Loucy (cell line): ENCODE results near the gene DAB2.

Source experiments
- H2AFZ ChIP-seq: fragments of 200-600 bp; sonication (generic); 2 replicates; pipeline ENCODE4 v1.6.0; 2016; ENCODE audit warnings: antibody characterized with exemption, mild to moderate bottlenecking, low read length, moderate library complexity
- H3F3A ChIP-seq: fragments of 200-600 bp; 2 replicates; pipeline ENCODE4 v1.6.0; 2016; ENCODE audit warnings: antibody characterized with exemption, low read depth, mild to moderate bottlenecking
- H3K27me3 ChIP-seq: fragments of 200-600 bp; sonication (generic); 2 replicates; pipeline ENCODE4 v1.6.1; 2014; ENCODE audit warnings: low read length, mild to moderate bottlenecking; ENCODE audit not compliant: insufficient read depth, poor library complexity, severe bottlenecking
- H3K36me3 ChIP-seq: fragments of 200-600 bp; sonication (generic); 2 replicates; pipeline ENCODE4 v1.6.1; 2016; ENCODE audit warnings: low read length; ENCODE audit not compliant: insufficient read depth
- H3K4me1 ChIP-seq: fragments of 200-600 bp; sonication (generic); 2 replicates; pipeline ENCODE4 v1.5.1; 2014; ENCODE audit warnings: low read length, mild to moderate bottlenecking; ENCODE audit not compliant: insufficient read depth, poor library complexity, severe bottlenecking
- H3K4me2 ChIP-seq: fragments of 200-600 bp; sonication (generic); 2 replicates; pipeline ENCODE4 v1.6.0; 2014; ENCODE audit warnings: antibody characterized with exemption, low read length, low read depth, mild to moderate bottlenecking; ENCODE audit not compliant: poor library complexity, severe bottlenecking
- H3K4me3 ChIP-seq: fragments of 200-600 bp; sonication (generic); 2 replicates; pipeline ENCODE4 v1.5.1; 2014; ENCODE audit warnings: low read length, mild to moderate bottlenecking, mixed read lengths; ENCODE audit not compliant: poor library complexity, severe bottlenecking
- H3K79me2 ChIP-seq: fragments of 200-600 bp; sonication (generic); 2 replicates; pipeline ENCODE4 v1.6.1; 2014; ENCODE audit warnings: low read length; ENCODE audit not compliant: insufficient read depth
- H3K9ac ChIP-seq: fragments of 200-600 bp; sonication (generic); 2 replicates; pipeline ENCODE4 v1.6.0; 2014; ENCODE audit warnings: mild to moderate bottlenecking, low read depth, low read length, moderate library complexity; ENCODE audit not compliant: poor library complexity, severe bottlenecking
- H3K9me2 ChIP-seq: fragments of 200-600 bp; sonication (generic); replicated peaks from 2 replicates; pipeline ENCODE4 v1.6.1; 2016; ENCODE audit warnings: low read depth, low read length, mixed read lengths
- H3K9me3 ChIP-seq: fragments of 200-600 bp; sonication (generic); 2 replicates; pipeline ENCODE4 v1.6.1; 2014; ENCODE audit warnings: mild to moderate bottlenecking, antibody characterized with exemption, low read length, low read depth; ENCODE audit not compliant: insufficient read depth
- H4K20me1 ChIP-seq: fragments of 200-600 bp; sonication (generic); 2 replicates; pipeline ENCODE4 v1.6.0; 2014; ENCODE audit warnings: antibody characterized with exemption, low read length, mild to moderate bottlenecking; ENCODE audit not compliant: insufficient read depth, poor library complexity, severe bottlenecking
- EZH2phosphoT487 ChIP-seq: fragments of 200-600 bp; IDR thresholded peaks from 2 replicates; pipeline ENCODE4 v1.6.1; 2018; ENCODE audit warnings: antibody characterized with exemption, mild to moderate bottlenecking, moderate library complexity, borderline replicate concordance
- TF ChIP-seq, protein P1 (sequence below): fragments of 200-600 bp; sonication (generic); conservative IDR thresholded peaks from 2 replicates; pipeline ENCODE4 v1.5.1; 2014; ENCODE audit warnings: mild to moderate bottlenecking, antibody characterized with exemption, low read length

Gene DAB2

DNA sequence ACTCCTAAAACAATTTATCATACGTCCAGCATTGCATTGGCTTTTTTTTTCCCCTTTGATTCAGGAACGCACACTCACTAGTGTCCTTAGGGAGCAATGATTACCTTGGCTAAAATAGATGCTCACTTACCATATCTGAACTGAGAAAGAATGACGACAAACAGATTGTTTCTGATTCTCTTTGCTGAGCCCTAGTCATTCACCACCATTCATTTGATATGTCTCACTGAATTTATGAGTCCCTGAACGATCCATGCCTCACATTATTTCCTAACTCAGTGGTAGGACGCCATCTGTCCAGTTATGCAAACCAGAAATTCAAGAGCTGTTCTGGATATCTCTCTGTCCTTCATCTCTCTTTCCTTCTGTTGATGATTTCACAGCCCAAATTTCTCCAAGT, 39.3 kb upstream of the DAB2 start:
- no peaks in the 10 kb centered on the region for H3K79me2 ChIP-seq
- no peaks in the 10 kb centered on the region for H4K20me1 ChIP-seq
- TF ChIP-seq, protein P1, sequence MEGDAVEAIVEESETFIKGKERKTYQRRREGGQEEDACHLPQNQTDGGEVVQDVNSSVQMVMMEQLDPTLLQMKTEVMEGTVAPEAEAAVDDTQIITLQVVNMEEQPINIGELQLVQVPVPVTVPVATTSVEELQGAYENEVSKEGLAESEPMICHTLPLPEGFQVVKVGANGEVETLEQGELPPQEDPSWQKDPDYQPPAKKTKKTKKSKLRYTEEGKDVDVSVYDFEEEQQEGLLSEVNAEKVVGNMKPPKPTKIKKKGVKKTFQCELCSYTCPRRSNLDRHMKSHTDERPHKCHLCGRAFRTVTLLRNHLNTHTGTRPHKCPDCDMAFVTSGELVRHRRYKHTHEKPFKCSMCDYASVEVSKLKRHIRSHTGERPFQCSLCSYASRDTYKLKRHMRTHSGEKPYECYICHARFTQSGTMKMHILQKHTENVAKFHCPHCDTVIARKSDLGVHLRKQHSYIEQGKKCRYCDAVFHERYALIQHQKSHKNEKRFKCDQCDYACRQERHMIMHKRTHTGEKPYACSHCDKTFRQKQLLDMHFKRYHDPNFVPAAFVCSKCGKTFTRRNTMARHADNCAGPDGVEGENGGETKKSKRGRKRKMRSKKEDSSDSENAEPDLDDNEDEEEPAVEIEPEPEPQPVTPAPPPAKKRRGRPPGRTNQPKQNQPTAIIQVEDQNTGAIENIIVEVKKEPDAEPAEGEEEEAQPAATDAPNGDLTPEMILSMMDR, result no peak
- no peak for TF ChIP-seq EZH2phosphoT487
- no peak overlapping the region for H2AFZ ChIP-seq
- H3F3A ChIP-seq, result no peaks in the 10 kb centered on the region
- no peaks in the 10 kb centered on the region for H3K27me3 ChIP-seq
- no peaks in the 10 kb centered on the region for H3K9me3 ChIP-seq
- H3K36me3 ChIP-seq, result no peaks in the 10 kb centered on the region
- no peaks in the 10 kb centered on the region for H3K9me2 ChIP-seq
- no peak overlapping the region for H3K4me3 ChIP-seq
- H3K9ac ChIP-seq, result no peak overlapping the region
- H3K4me1 ChIP-seq, result no peaks in the 10 kb centered on the region
- no peak overlapping the region for H3K4me2 ChIP-seq

DNA sequence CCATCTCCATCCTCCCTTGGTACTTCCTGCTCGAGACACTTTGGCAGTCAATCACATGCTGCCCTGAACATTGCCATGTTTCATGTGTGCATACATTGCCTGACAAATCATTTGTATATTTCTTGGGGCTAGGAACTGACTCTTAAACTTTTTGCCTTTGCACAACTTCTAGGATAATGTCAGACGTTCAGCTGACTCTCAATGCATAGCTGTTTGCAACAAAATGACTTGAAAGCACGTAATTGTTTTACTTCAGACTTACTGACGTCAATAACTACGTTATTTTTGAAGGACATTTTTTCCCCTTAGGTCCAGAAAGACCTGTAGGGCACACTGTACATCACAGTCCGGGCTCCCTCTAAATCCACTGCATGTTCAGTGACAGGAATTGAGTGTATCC, 37.4 kb upstream of the DAB2 start:
- no peaks in the 10 kb centered on the region for H4K20me1 ChIP-seq
- H3K79me2 ChIP-seq, result no peaks in the 10 kb centered on the region
- no peaks in the 10 kb centered on the region for H3F3A ChIP-seq
- no peaks in the 10 kb centered on the region for H3K4me1 ChIP-seq
- no peaks in the 10 kb centered on the region for H3K36me3 ChIP-seq
- H3K4me2 ChIP-seq, result no peak overlapping the region
- no peak for TF ChIP-seq EZH2phosphoT487
- TF ChIP-seq, protein P1, result no peak
- H2AFZ ChIP-seq, result no peak overlapping the region
- no peak overlapping the region for H3K9ac ChIP-seq
- H3K9me2 ChIP-seq, result no peaks in the 10 kb centered on the region
- H3K4me3 ChIP-seq, result no peak overlapping the region
- H3K27me3 ChIP-seq, result no peaks in the 10 kb centered on the region
- H3K9me3 ChIP-seq, result no peaks in the 10 kb centered on the region

DNA sequence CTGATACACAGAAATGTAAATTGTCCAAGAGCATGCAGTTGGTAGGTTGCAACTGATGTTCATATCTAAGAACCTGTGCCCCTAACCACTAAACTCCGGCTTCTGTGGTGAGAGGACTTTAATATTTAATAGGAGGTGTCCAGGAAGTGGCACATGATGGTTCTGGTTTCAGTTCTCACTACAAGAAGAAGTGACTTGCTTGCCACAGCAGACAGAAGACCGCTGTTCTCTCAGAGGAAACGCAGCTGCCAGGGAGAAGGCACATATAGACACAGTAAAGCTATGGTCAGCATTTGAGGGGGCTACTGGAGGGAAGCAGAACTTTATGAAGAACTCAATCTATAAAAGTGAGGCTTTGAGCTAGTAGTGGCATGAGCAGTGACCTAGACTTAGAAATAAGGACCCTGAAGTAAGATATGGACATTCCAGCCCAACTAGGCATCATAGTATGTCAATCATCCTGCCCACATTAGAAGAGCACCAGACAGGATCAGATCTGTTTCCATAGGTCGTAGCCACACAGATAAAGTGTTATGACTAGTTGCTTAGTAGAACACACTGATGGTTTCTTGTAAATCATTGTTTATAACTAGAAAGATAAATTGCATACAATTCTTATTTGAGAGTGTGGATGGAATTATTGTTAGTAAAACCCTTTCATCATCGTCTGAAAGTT, 36.4 kb upstream of the DAB2 start:
- Histone ChIP-seq H3K4me2 (no peak overlapping the region), H3K9me2 (no peaks in the 10 kb centered on the region), H2AFZ (no peak overlapping the region), H3K27me3 (no peaks in the 10 kb centered on the region), H3K4me1 (no peaks in the 10 kb centered on the region), H3K36me3 (no peaks in the 10 kb centered on the region), H3F3A (no peaks in the 10 kb centered on the region), H3K9me3 (no peaks in the 10 kb centered on the region), H4K20me1 (no peaks in the 10 kb centered on the region), H3K4me3 (no peak overlapping the region), H3K9ac (no peak overlapping the region), H3K79me2 (no peaks in the 10 kb centered on the region)
- TF ChIP-seq EZH2phosphoT487, result no peak
- TF ChIP-seq, protein P1, result no peak
